ENCODE results near the gene MIA2.
"Not testable (repeated sequence)": the region's sequence is repeated elsewhere in the genome, so short reads cannot be mapped to it uniquely, and the experiment has no call there.

DNA sequence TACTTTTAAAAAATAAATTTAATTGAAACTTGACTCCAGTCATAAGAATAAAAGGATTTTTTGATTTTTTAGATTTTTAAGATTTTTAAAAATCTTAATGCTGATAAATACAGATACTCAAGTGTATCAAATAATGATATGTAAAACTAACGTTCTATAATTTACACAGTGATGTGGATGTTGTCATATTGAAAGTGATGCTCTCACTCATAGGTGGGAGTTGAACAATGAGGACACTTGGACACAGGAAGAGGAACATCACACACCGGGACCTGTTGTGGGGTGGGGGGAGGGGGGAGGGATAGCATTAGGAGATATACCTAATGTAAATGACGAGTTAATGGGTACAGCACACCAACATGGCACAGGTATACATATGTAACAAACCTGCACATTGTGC is 66.7 kb downstream of the MIA2 start:
- TF ChIP-seq, protein P1, sequence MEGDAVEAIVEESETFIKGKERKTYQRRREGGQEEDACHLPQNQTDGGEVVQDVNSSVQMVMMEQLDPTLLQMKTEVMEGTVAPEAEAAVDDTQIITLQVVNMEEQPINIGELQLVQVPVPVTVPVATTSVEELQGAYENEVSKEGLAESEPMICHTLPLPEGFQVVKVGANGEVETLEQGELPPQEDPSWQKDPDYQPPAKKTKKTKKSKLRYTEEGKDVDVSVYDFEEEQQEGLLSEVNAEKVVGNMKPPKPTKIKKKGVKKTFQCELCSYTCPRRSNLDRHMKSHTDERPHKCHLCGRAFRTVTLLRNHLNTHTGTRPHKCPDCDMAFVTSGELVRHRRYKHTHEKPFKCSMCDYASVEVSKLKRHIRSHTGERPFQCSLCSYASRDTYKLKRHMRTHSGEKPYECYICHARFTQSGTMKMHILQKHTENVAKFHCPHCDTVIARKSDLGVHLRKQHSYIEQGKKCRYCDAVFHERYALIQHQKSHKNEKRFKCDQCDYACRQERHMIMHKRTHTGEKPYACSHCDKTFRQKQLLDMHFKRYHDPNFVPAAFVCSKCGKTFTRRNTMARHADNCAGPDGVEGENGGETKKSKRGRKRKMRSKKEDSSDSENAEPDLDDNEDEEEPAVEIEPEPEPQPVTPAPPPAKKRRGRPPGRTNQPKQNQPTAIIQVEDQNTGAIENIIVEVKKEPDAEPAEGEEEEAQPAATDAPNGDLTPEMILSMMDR (IDR thresholded peaks at IDR 0.05; ENCODE audit: low read depth, low read length, poor library complexity, severe bottlenecking), result not testable (repeated sequence)
- not testable (repeated sequence) for TF ChIP-seq EZH2phosphoT487 (IDR thresholded peaks at IDR 0.05; ENCODE audit: borderline replicate concordance, low read length)
